ENCODE measurements around the gene NEGR1. TPM values are rescaled to one million over a fixed set of nuclear protein-coding genes. Genes with fewer than 3 reads are reported as not detected.

The NEGR1 gene
- total and polyA plus RNA-seq, 9 of the 15 experiments (the other 6 are each of a cell fraction or from before 2014, with no cell fraction given): not detected

DNA sequence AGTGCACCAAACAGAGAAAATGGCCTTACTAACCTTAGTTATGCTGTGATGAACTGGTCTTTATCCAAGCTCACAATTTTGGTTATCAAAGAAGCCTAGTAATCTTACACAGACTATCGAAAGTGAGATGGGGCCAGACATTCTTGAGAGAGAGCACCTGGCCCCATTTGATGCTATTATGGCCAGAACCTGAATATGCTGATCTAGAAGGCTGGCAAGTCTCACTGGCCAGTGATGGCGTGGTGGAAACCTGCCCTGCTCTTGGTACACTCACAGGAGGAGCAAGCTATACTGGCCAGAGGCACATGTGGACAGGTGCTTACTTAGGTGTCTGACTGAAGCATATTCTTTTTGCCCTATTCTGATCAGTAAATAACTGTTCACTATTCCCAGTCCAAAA, 843.7 kb downstream of the NEGR1 start:
- ChIA-PET POLR2A (no interaction called here), CTCF (ENCODE audit: low intra/inter-chr PET ratio) (no interaction called here)
- intact Hi-C loops (cut with micrococcal nuclease): no loop called here
- no peak overlapping the region for H2AFZ ChIP-seq (ENCODE audit: low read depth, low read length)
- in situ Hi-C loops (cut with MboI): no loop called here
- no peaks in the 10 kb centered on the region for H4K20me1 ChIP-seq (replicated peaks; ENCODE audit: control insufficient read depth, insufficient read depth, low read length)
- no peaks in the 10 kb centered on the region for H3K79me2 ChIP-seq (ENCODE audit: control insufficient read depth, insufficient read depth, low read length)
- no peak for DNase-seq (ENCODE audit: extremely low read depth in 1 of 4, low spot score in 3 of 4)
- H3K9ac ChIP-seq (ENCODE audit: insufficient read depth in 1 of 2, low read depth in 2 of 2, low read length in 2 of 2): no peak overlapping the region
- no peak overlapping the region for H3K4me3 ChIP-seq
- H3K4me1 ChIP-seq (replicated peaks in 1 of 2; ENCODE audit: control insufficient read depth in 2 of 2, insufficient read depth in 2 of 2, low read length in 2 of 2): no peaks in the 10 kb centered on the region
- TF ChIP-seq CHD1 (IDR thresholded peaks at IDR 0.05; ENCODE audit: low read length) (no peak), ZNF282 (CRISPR knock-in tag; IDR thresholded peaks at IDR 0.05) (no peak), NFXL1 (CRISPR knock-in tag; IDR thresholded peaks at IDR 0.05) (no peak), HOXB6 (CRISPR knock-in tag; IDR thresholded peaks at IDR 0.05; ENCODE audit: borderline replicate concordance) (no peak), TOE1 (IDR thresholded peaks at IDR 0.05; ENCODE audit: borderline replicate concordance) (no peak), TOE1 (CRISPR knock-in tag; IDR thresholded peaks at IDR 0.05; ENCODE audit: borderline replicate concordance, low read depth) (no peak), NEUROD1 (IDR thresholded peaks at IDR 0.05; ENCODE audit: borderline replicate concordance, low read depth, low read length, partially characterized antibody) (no peak), ZSCAN29 (IDR thresholded peaks at IDR 0.05) (no peak)
- TF ChIP-seq, protein P1, sequence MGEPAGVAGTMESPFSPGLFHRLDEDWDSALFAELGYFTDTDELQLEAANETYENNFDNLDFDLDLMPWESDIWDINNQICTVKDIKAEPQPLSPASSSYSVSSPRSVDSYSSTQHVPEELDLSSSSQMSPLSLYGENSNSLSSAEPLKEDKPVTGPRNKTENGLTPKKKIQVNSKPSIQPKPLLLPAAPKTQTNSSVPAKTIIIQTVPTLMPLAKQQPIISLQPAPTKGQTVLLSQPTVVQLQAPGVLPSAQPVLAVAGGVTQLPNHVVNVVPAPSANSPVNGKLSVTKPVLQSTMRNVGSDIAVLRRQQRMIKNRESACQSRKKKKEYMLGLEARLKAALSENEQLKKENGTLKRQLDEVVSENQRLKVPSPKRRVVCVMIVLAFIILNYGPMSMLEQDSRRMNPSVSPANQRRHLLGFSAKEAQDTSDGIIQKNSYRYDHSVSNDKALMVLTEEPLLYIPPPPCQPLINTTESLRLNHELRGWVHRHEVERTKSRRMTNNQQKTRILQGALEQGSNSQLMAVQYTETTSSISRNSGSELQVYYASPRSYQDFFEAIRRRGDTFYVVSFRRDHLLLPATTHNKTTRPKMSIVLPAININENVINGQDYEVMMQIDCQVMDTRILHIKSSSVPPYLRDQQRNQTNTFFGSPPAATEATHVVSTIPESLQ (CRISPR knock-in tag; IDR thresholded peaks at IDR 0.05): no peak
- TF ChIP-seq, protein P2, sequence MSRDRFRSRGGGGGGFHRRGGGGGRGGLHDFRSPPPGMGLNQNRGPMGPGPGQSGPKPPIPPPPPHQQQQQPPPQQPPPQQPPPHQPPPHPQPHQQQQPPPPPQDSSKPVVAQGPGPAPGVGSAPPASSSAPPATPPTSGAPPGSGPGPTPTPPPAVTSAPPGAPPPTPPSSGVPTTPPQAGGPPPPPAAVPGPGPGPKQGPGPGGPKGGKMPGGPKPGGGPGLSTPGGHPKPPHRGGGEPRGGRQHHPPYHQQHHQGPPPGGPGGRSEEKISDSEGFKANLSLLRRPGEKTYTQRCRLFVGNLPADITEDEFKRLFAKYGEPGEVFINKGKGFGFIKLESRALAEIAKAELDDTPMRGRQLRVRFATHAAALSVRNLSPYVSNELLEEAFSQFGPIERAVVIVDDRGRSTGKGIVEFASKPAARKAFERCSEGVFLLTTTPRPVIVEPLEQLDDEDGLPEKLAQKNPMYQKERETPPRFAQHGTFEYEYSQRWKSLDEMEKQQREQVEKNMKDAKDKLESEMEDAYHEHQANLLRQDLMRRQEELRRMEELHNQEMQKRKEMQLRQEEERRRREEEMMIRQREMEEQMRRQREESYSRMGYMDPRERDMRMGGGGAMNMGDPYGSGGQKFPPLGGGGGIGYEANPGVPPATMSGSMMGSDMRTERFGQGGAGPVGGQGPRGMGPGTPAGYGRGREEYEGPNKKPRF (IDR thresholded peaks at IDR 0.05; ENCODE audit: low read depth, low read length): no peak
- TF ChIP-seq, protein P3, sequence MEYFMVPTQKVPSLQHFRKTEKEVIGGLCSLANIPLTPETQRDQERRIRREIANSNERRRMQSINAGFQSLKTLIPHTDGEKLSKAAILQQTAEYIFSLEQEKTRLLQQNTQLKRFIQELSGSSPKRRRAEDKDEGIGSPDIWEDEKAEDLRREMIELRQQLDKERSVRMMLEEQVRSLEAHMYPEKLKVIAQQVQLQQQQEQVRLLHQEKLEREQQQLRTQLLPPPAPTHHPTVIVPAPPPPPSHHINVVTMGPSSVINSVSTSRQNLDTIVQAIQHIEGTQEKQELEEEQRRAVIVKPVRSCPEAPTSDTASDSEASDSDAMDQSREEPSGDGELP (CRISPR knock-in tag; IDR thresholded peaks at IDR 0.05; ENCODE audit: borderline replicate concordance): no peak
- TF ChIP-seq, protein P4, sequence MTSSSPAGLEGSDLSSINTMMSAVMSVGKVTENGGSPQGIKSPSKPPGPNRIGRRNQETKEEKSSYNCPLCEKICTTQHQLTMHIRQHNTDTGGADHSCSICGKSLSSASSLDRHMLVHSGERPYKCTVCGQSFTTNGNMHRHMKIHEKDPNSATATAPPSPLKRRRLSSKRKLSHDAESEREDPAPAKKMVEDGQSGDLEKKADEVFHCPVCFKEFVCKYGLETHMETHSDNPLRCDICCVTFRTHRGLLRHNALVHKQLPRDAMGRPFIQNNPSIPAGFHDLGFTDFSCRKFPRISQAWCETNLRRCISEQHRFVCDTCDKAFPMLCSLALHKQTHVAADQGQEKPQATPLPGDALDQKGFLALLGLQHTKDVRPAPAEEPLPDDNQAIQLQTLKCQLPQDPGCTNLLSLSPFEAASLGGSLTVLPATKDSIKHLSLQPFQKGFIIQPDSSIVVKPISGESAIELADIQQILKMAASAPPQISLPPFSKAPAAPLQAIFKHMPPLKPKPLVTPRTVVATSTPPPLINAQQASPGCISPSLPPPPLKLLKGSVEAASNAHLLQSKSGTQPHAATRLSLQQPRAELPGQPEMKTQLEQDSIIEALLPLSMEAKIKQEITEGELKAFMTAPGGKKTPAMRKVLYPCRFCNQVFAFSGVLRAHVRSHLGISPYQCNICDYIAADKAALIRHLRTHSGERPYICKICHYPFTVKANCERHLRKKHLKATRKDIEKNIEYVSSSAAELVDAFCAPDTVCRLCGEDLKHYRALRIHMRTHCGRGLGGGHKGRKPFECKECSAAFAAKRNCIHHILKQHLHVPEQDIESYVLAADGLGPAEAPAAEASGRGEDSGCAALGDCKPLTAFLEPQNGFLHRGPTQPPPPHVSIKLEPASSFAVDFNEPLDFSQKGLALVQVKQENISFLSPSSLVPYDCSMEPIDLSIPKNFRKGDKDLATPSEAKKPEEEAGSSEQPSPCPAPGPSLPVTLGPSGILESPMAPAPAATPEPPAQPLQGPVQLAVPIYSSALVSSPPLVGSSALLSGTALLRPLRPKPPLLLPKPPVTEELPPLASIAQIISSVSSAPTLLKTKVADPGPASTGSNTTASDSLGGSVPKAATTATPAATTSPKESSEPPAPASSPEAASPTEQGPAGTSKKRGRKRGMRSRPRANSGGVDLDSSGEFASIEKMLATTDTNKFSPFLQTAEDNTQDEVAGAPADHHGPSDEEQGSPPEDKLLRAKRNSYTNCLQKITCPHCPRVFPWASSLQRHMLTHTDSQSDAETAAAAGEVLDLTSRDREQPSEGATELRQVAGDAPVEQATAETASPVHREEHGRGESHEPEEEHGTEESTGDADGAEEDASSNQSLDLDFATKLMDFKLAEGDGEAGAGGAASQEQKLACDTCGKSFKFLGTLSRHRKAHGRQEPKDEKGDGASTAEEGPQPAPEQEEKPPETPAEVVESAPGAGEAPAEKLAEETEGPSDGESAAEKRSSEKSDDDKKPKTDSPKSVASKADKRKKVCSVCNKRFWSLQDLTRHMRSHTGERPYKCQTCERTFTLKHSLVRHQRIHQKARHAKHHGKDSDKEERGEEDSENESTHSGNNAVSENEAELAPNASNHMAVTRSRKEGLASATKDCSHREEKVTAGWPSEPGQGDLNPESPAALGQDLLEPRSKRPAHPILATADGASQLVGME (CRISPR knock-in tag; IDR thresholded peaks at IDR 0.05): no peak
- H3K4me2 ChIP-seq (ENCODE audit: insufficient read depth, low read length): no peak overlapping the region
- 0% methylated on average over 2 of the region's 2 CpGs for WGBS (ENCODE audit: insufficient coverage, low coverage, missing lambda C conversion rate)
- H3K27ac ChIP-seq (ENCODE audit: extremely low read depth, low read depth, low read length): no peak overlapping the region
- H3K27me3 ChIP-seq (ENCODE audit: control insufficient read depth in 2 of 2, insufficient read depth in 2 of 2, low read length in 2 of 2): no peaks in the 10 kb centered on the region
- H3K9me1 ChIP-seq (ENCODE audit: control insufficient read depth, insufficient read depth, low read length): no peaks in the 10 kb centered on the region
- no TSS peak for BruUV-seq (replicated peaks)
- no peaks in the 10 kb centered on the region for H3K9me3 ChIP-seq (replicated peaks; ENCODE audit: control insufficient read depth, insufficient read depth, low read depth, low read length)
- FAIRE-seq: no peak
- ATAC-seq: no peak
- no peaks in the 10 kb centered on the region for H3K36me3 ChIP-seq (ENCODE audit: control insufficient read depth, insufficient read depth, low read length)
